ENCODE data around the gene SLX9. TPM values are rescaled to one million over a fixed set of nuclear protein-coding genes. Genes with fewer than 3 reads are reported as not detected.

The SLX9 gene
- total RNA-seq, 5 donors from 2014 or later (not counting 1 experiment from before 2014, with no cell fraction given): 16.7 to 32.2 (median 26.7) TPM

- ChIA-PET POLR2A (interaction anchor here in 1 of 2 donors (0.6 kb wide), 1 partner anchor 145 kb away, joined by 5 read pairs; no protein-coding TSS in a partner anchor), CTCF (interaction anchor here in 1 of 2 donors (1.3 kb wide), 1 partner anchor 42 kb away, joined by 6 read pairs; no protein-coding TSS in a partner anchor)
- 91% methylated on average over 4 of the region's 6 CpGs for WGBS (ENCODE audit: insufficient coverage)
- no peaks in the 10 kb centered on the region for H3K36me3 ChIP-seq (ENCODE audit: control insufficient read depth in 2 of 2, extremely low read depth in 1 of 2, insufficient read depth in 1 of 2, low read length in 1 of 2)
- peaks cover 11 to 46% of the 10 kb centered on the region in 2 experiments for H3K4me1 ChIP-seq (ENCODE audit: control insufficient read depth in 1 of 2, extremely low read depth in 1 of 2, insufficient read depth in 2 of 2, low read length in 2 of 2)
- DNase-seq (no peak), ATAC-seq (replicated peaks in 1 of 4) (no peak)
- H3K27ac Mint-ChIP-seq: no peak overlapping the region
- peaks cover 0 to 4% of the 10 kb centered on the region in 2 experiments for H3K27me3 ChIP-seq (replicated peaks in 1 of 2; ENCODE audit: control insufficient read depth in 2 of 2, extremely low read depth in 1 of 2, insufficient read depth in 2 of 2, low read length in 1 of 2)
- no peaks in the 10 kb centered on the region for H3K9me3 ChIP-seq
- H3K4me3 ChIP-seq (ENCODE audit: control insufficient read depth in 1 of 2, extremely low read depth in 1 of 2, low read length in 1 of 2): no peak overlapping the region
- no peaks in the 10 kb centered on the region for H3K36me3 Mint-ChIP-seq
- H3K4me3 Mint-ChIP-seq: no peak overlapping the region
- H3K9me3 Mint-ChIP-seq: no peaks in the 10 kb centered on the region
- H3K4me1 Mint-ChIP-seq: peaks cover 28% of the 10 kb centered on the region in 3 donors
- no peaks in the 10 kb centered on the region for H3K27me3 Mint-ChIP-seq
- no peak overlapping the region for H3K27ac ChIP-seq (ENCODE audit: low read length)
These were observed 5.6 kb upstream of the SLX9 start for GRCh38 chr21:44934276-44934675.

- no peaks in the 10 kb centered on the region for H3K9me3 ChIP-seq
- Mint-ChIP-seq H3K27ac (peak overlapping the region in 1 of 2 donors; percentile 39), H3K4me3 (no peak overlapping the region), H3K4me1 (peaks cover 21 to 23% (median 21%) of the 10 kb centered on the region in 3 donors), H3K36me3 (no peaks in the 10 kb centered on the region), H3K27me3 (no peaks in the 10 kb centered on the region), H3K9me3 (no peaks in the 10 kb centered on the region)
- ChIA-PET POLR2A (interaction anchor here in 1 of 2 donors (0.6 kb wide), 1 partner anchor 144 kb away, joined by 5 read pairs; no protein-coding TSS in a partner anchor), CTCF (interaction anchor here in 1 of 2 donors (1.3 kb wide), 1 partner anchor 43 kb away, joined by 6 read pairs; no protein-coding TSS in a partner anchor)
- H3K36me3 ChIP-seq (ENCODE audit: control insufficient read depth in 2 of 2, extremely low read depth in 1 of 2, insufficient read depth in 1 of 2, low read length in 1 of 2): no peaks in the 10 kb centered on the region
- no peak for DNase-seq
- H3K4me1 ChIP-seq (ENCODE audit: control insufficient read depth in 1 of 2, extremely low read depth in 1 of 2, insufficient read depth in 2 of 2, low read length in 2 of 2): peaks cover 6 to 43% of the 10 kb centered on the region in 2 experiments
- no peak for ATAC-seq (replicated peaks in 1 of 4)
- no peak overlapping the region for H3K27ac ChIP-seq (ENCODE audit: low read length)
- peaks cover 0 to 4% of the 10 kb centered on the region in 2 experiments for H3K27me3 ChIP-seq (replicated peaks in 1 of 2; ENCODE audit: control insufficient read depth in 2 of 2, extremely low read depth in 1 of 2, insufficient read depth in 2 of 2, low read length in 1 of 2)
- no peak overlapping the region for H3K4me3 ChIP-seq (ENCODE audit: control insufficient read depth in 1 of 2, extremely low read depth in 1 of 2, low read length in 1 of 2)
- 91% methylated on average over 7 of the region's 9 CpGs for WGBS (ENCODE audit: insufficient coverage)
These were observed 4.9 kb upstream of the SLX9 start for GRCh38 chr21:44934797-44935532.

- ChIA-PET CTCF (no interaction called here), POLR2A (no interaction called here)
- H3K27ac ChIP-seq (ENCODE audit: low read length): no peak overlapping the region
- Mint-ChIP-seq H3K4me3 (no peak overlapping the region), H3K27ac (no peak overlapping the region), H3K36me3 (no peaks in the 10 kb centered on the region), H3K4me1 (peaks cover 19 to 20% (median 19%) of the 10 kb centered on the region in 3 donors), H3K27me3 (no peaks in the 10 kb centered on the region), H3K9me3 (no peaks in the 10 kb centered on the region)
- no peaks in the 10 kb centered on the region for H3K36me3 ChIP-seq (ENCODE audit: control insufficient read depth in 2 of 2, extremely low read depth in 1 of 2, insufficient read depth in 1 of 2, low read length in 1 of 2)
- H3K27me3 ChIP-seq (replicated peaks in 1 of 2; ENCODE audit: control insufficient read depth in 2 of 2, extremely low read depth in 1 of 2, insufficient read depth in 2 of 2, low read length in 1 of 2): peaks cover 0 to 4% of the 10 kb centered on the region in 2 experiments
- no peaks in the 10 kb centered on the region for H3K9me3 ChIP-seq
- peaks cover 3 to 42% of the 10 kb centered on the region in 2 experiments for H3K4me1 ChIP-seq (ENCODE audit: control insufficient read depth in 1 of 2, extremely low read depth in 1 of 2, insufficient read depth in 2 of 2, low read length in 2 of 2)
- H3K4me3 ChIP-seq (ENCODE audit: control insufficient read depth in 1 of 2, extremely low read depth in 1 of 2, low read length in 1 of 2): no peak overlapping the region
- 97% methylated on average over 8 of the region's 10 CpGs for WGBS (ENCODE audit: insufficient coverage)
- no peak for DNase-seq
- ATAC-seq (replicated peaks in 1 of 4): no peak
These were observed 4.3 kb upstream of the SLX9 start for GRCh38 chr21:44935533-44935927.

- peak overlapping the region; percentile 81 to 85 for H3K27ac Mint-ChIP-seq
- CTCF ChIA-PET: no interaction called here
- H3K4me3 Mint-ChIP-seq: peak overlapping the region; percentile 84 to 96 (median 86)
These were observed 877 bp upstream of the SLX9 start for GRCh38 chr21:44938772-44939531.

GRCh38 chr21:44940116-44940631 is 345 bp downstream of the SLX9 start:
- WGBS (ENCODE audit: insufficient coverage): 0% methylated on average over 45 of the region's 53 CpGs

More at GRCh38 chr21:44938772-44939531, 877 bp upstream of the SLX9 start:
- H3K9me3 ChIP-seq: no peaks in the 10 kb centered on the region
- H3K4me1 Mint-ChIP-seq: peaks cover 38 to 40% (median 39%) of the 10 kb centered on the region in 3 donors
- peaks cover 8% of the 10 kb centered on the region for H3K36me3 Mint-ChIP-seq
- H3K27ac ChIP-seq (ENCODE audit: low read length): no peak overlapping the region
- H3K36me3 ChIP-seq (ENCODE audit: control insufficient read depth in 2 of 2, extremely low read depth in 1 of 2, insufficient read depth in 1 of 2, low read length in 1 of 2): peaks cover 0 to 6% of the 10 kb centered on the region in 2 donors
- H3K27me3 ChIP-seq (replicated peaks in 1 of 2; ENCODE audit: control insufficient read depth in 2 of 2, extremely low read depth in 1 of 2, insufficient read depth in 2 of 2, low read length in 1 of 2): no peaks in the 10 kb centered on the region
- ATAC-seq (replicated peaks in 1 of 4): no peak
- POLR2A ChIA-PET: no interaction called here
- 85% methylated on average over 17 of the region's 18 CpGs for WGBS (ENCODE audit: insufficient coverage)
- peak overlapping the region; percentile 71 to 81 for H3K4me3 ChIP-seq (ENCODE audit: control insufficient read depth in 1 of 2, extremely low read depth in 1 of 2, low read length in 1 of 2)
- H3K27me3 Mint-ChIP-seq: no peaks in the 10 kb centered on the region
- peaks cover 10 to 42% of the 10 kb centered on the region in 2 experiments for H3K4me1 ChIP-seq (ENCODE audit: control insufficient read depth in 1 of 2, extremely low read depth in 1 of 2, insufficient read depth in 2 of 2, low read length in 2 of 2)
- no peaks in the 10 kb centered on the region for H3K9me3 Mint-ChIP-seq
- DNase-seq: no peak

GRCh38 chr21:44941567-44941966 is 1.7 kb downstream of the SLX9 start:
- H3K36me3 ChIP-seq (ENCODE audit: control insufficient read depth in 2 of 2, extremely low read depth in 1 of 2, insufficient read depth in 1 of 2, low read length in 1 of 2): peaks cover 4 to 28% of the 10 kb centered on the region in 2 donors
- ChIA-PET POLR2A (no interaction called here), CTCF (interaction anchor here (0.6 to 1.1 kb wide), 3 partner anchors 109 to 197 kb away, joined by 3 read pairs; no protein-coding TSS in a partner anchor)
- no peak overlapping the region for H3K4me3 ChIP-seq (ENCODE audit: control insufficient read depth in 1 of 2, extremely low read depth in 1 of 2, low read length in 1 of 2)
- DNase-seq (no peak), ATAC-seq (replicated peaks in 1 of 4) (no peak)
- H3K4me3 Mint-ChIP-seq: peak overlapping the region; percentile 86 to 96 (median 91)
- peaks cover 39 to 54% (median 49%) of the 10 kb centered on the region in 3 donors for H3K4me1 Mint-ChIP-seq
- H3K9me3 Mint-ChIP-seq: no peaks in the 10 kb centered on the region
- peak overlapping the region in 1 of 2 donors; percentile 39 for H3K27ac Mint-ChIP-seq
- no peaks in the 10 kb centered on the region for H3K9me3 ChIP-seq
- H3K27me3 Mint-ChIP-seq: no peaks in the 10 kb centered on the region
- no peaks in the 10 kb centered on the region for H3K27me3 ChIP-seq (replicated peaks in 1 of 2; ENCODE audit: control insufficient read depth in 2 of 2, extremely low read depth in 1 of 2, insufficient read depth in 2 of 2, low read length in 1 of 2)
- peaks cover 21% of the 10 kb centered on the region for H3K36me3 Mint-ChIP-seq
- WGBS (ENCODE audit: insufficient coverage): 100% methylated on average over 5 of the region's 8 CpGs
- H3K27ac ChIP-seq (ENCODE audit: low read length): no peak overlapping the region
- peaks cover 10 to 46% of the 10 kb centered on the region in 2 experiments for H3K4me1 ChIP-seq (ENCODE audit: control insufficient read depth in 1 of 2, extremely low read depth in 1 of 2, insufficient read depth in 2 of 2, low read length in 2 of 2)

More at GRCh38 chr21:44940116-44940631, 345 bp downstream of the SLX9 start:
- CTCF ChIA-PET: interaction anchor here (0.7 to 1.1 kb wide), 7 partner anchors 11 to 1523 kb away, joined by 3 to 5 read pairs (median 3); no protein-coding TSS in a partner anchor
- peaks cover 16% of the 10 kb centered on the region for H3K36me3 Mint-ChIP-seq
- no peaks in the 10 kb centered on the region for H3K9me3 Mint-ChIP-seq
- H3K4me1 Mint-ChIP-seq: peaks cover 39 to 49% (median 48%) of the 10 kb centered on the region in 3 donors
- peaks cover 0 to 18% of the 10 kb centered on the region in 2 donors for H3K36me3 ChIP-seq (ENCODE audit: control insufficient read depth in 2 of 2, extremely low read depth in 1 of 2, insufficient read depth in 1 of 2, low read length in 1 of 2)
- POLR2A ChIA-PET: interaction anchor here in 1 of 2 donors (0.7 kb wide), 1 partner anchor 21 kb away, joined by 3 read pairs; no protein-coding TSS in a partner anchor
- DNase-seq (peak in 2 of 35 experiments; percentile 19 to 48), ATAC-seq (replicated peaks in 1 of 4) (peak; percentile 48 to 50 (median 49))
- no peaks in the 10 kb centered on the region for H3K27me3 Mint-ChIP-seq
- H3K4me3 ChIP-seq (ENCODE audit: control insufficient read depth in 1 of 2, extremely low read depth in 1 of 2, low read length in 1 of 2): peak overlapping the region; percentile 71 to 81
- peak overlapping the region; percentile 86 to 96 (median 91) for H3K4me3 Mint-ChIP-seq
- H3K27me3 ChIP-seq (replicated peaks in 1 of 2; ENCODE audit: control insufficient read depth in 2 of 2, extremely low read depth in 1 of 2, insufficient read depth in 2 of 2, low read length in 1 of 2): no peaks in the 10 kb centered on the region
- H3K4me1 ChIP-seq (ENCODE audit: control insufficient read depth in 1 of 2, extremely low read depth in 1 of 2, insufficient read depth in 2 of 2, low read length in 2 of 2): peaks cover 10 to 44% of the 10 kb centered on the region in 2 experiments
- H3K27ac ChIP-seq (ENCODE audit: low read length): no peak overlapping the region
- no peaks in the 10 kb centered on the region for H3K9me3 ChIP-seq
- H3K27ac Mint-ChIP-seq: peak overlapping the region; percentile 83 to 87
